Measurements from ENCODE around the gene SLC5A10. TPM values are rescaled to one million over a fixed set of nuclear protein-coding genes. Genes with fewer than 3 reads are reported as not detected.
"Not testable (repeated sequence)": the region's sequence is repeated elsewhere in the genome, so short reads cannot be mapped to it uniquely, and the experiment has no call there.

Gene SLC5A10
- total RNA-seq, 4 donors from 2014 or later: 0.40 to 0.76 (median 0.53) TPM; not detected in 1

DNA sequence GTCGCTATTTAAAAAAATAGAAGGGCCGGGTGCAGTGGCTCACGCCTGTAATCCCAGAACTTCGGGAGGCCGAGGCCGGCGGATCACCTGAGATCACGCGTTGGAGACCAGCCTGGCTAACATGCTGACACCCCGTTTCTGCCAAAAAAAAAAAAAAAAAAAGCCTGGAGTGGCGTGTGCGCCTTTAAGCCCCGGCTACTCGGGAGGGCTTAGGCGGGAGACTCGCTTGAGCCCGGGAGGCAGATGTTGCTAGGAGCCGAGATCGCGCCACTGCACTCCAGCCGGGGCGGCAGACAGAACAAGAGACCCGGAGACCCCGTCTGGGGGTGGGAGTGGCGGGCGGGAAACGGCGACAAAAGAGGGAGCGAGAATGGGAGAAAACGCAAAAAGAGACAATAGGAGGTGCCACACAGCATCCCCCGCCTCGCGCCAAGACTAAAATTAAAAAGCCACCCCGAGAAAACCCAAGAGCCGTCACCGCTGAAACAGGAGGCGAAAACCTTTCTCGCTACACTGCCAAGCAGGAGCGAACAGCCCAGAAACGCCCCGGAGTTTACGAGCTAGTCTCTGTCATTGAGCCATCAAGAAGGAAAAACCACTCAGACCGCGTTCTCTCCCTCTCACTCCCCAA lies 111.5 kb downstream of the SLC5A10 start:
- peak overlapping the region in 1 of 4 donors; percentile 35 for H3K4me3 ChIP-seq
- H3K9me3 ChIP-seq; H3K36me3 ChIP-seq; DNase-seq; H3K27me3 ChIP-seq; intact Hi-C loops (cut with DNase I); H3K4me1 ChIP-seq: not testable (repeated sequence)
- 0% methylated on average over 6 of the region's 44 CpGs; no CpG with 5 or more reads in 1 of the 2 donors for WGBS, 2 donors
- TF ChIP-seq, protein P1, sequence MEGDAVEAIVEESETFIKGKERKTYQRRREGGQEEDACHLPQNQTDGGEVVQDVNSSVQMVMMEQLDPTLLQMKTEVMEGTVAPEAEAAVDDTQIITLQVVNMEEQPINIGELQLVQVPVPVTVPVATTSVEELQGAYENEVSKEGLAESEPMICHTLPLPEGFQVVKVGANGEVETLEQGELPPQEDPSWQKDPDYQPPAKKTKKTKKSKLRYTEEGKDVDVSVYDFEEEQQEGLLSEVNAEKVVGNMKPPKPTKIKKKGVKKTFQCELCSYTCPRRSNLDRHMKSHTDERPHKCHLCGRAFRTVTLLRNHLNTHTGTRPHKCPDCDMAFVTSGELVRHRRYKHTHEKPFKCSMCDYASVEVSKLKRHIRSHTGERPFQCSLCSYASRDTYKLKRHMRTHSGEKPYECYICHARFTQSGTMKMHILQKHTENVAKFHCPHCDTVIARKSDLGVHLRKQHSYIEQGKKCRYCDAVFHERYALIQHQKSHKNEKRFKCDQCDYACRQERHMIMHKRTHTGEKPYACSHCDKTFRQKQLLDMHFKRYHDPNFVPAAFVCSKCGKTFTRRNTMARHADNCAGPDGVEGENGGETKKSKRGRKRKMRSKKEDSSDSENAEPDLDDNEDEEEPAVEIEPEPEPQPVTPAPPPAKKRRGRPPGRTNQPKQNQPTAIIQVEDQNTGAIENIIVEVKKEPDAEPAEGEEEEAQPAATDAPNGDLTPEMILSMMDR (IDR thresholded peaks at IDR 0.05): peak in 1 of 6 experiments; percentile 6
- peak in 3 of 4 donors; percentile 32 to 100 (median 45) for TF ChIP-seq POLR2A (IDR thresholded peaks at IDR 0.05)
- peak overlapping the region in 2 of 4 donors; percentile 53 to 82 for H3K27ac ChIP-seq

GRCh38 chr17:19064378-19064777 lies 112.4 kb downstream of the SLC5A10 start:
- DNase-seq; H3K9me3 ChIP-seq; intact Hi-C loops (cut with DNase I); H3K27me3 ChIP-seq; H3K36me3 ChIP-seq; H3K4me1 ChIP-seq: not testable (repeated sequence)
- WGBS, 2 donors: no CpG with 5 or more reads among the region's 17 CpGs
- H3K4me3 ChIP-seq: peak overlapping the region in 2 of 4 donors; percentile 25 to 55
- H3K27ac ChIP-seq: peak overlapping the region in 2 of 4 donors; percentile 61 to 79

DNA sequence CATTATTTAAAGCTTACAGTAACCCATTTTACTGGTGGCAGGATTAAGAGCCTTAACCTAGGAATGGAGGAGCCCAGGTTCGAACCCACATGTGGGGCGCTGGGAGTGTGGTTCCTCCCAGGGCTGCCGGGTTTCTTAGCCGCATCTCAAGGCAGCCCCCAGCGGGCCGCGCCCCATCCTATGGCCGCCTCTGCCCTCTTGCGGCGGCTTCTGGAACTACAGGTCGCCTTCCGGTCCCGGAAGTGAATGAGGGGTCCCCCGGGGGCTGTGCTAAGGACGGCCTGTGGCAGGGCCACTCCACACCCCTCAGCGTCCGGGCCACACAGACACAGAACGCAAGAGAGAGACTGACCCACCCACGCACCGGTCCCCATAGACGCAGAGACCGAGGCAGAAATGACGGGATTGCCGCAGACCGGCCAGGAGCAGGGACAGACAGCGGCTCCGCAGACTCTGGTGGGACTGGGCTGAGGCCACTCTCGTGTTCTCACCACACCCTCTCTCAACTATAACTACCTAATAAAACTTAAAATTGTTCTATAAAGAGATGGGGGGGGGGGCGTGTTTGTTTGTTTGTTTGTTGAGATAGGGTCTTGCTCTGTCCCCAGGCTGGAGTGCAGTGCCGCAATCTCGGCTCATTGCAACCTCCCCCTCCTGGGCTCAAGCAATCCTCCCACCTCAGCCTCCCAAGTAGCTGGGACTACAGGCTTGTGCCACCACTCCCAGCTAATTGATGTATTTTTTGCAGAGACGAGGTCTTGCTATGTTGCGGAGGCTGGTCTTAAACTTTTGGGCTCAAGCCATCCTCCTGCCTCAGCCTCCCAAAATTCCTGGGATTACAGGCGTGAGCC lies 118.6 kb downstream of the SLC5A10 start:
- H3K27ac ChIP-seq; H3K36me3 ChIP-seq; H3K9me3 ChIP-seq; DNase-seq; H3K4me3 ChIP-seq; H3K27me3 ChIP-seq; H3K4me1 ChIP-seq; intact Hi-C loops (cut with DNase I): not testable (repeated sequence)
- WGBS, 2 donors: no CpG with 5 or more reads among the region's 34 CpGs

Small RNAs within 50 kb of the gene (small RNA-seq; reads per million reads assigned to genes)
- gene AC090286.3 (0 reads per million in 4 donors), gene RF00324 (0 reads per million in 4 donors)

Other genes starting within 250 kb of the SLC5A10 start
- under 1 TPM in 2 of 4 donors, not detected in 2; 0.09 to 0.19 TPM for gene FBXW10, start 208.1 kb upstream of the SLC5A10 start, total RNA-seq
- 10 to 100 TPM; 52.0 to 73.1 (median 57.9) TPM for gene TVP23B, start 171.0 kb upstream of the SLC5A10 start, total RNA-seq
- 10 to 100 TPM; 26.5 to 33.2 (median 28.6) TPM for gene PRPSAP2, start 94.0 kb upstream of the SLC5A10 start, total RNA-seq
- gene FAM83G, start 52.6 kb downstream of the SLC5A10 start, total RNA-seq: 100 to 1,000 TPM in 1 of 4 donors, 10 to 100 TPM in 3; 44.3 to 157 (median 71.3) TPM
- 1 to 10 TPM; 1.0 to 4.2 (median 1.7) TPM for gene GRAP, start 94.8 kb downstream of the SLC5A10 start, total RNA-seq
- 1 to 10 TPM in 1 of 4 donors, not detected in 3; 4.0 TPM for gene GRAPL, start 175.4 kb downstream of the SLC5A10 start, total RNA-seq

Data from esophagus squamous epithelium (tissue), 5 donors.